ENCODE data around the gene KTI12.
A peak's percentile ranks its signal among the peaks of the same experiment; 100 is the strongest.
"Not testable (repeated sequence)": the region's sequence is repeated elsewhere in the genome, so short reads cannot be mapped to it uniquely, and the experiment has no call there.

Gene KTI12, protein sequence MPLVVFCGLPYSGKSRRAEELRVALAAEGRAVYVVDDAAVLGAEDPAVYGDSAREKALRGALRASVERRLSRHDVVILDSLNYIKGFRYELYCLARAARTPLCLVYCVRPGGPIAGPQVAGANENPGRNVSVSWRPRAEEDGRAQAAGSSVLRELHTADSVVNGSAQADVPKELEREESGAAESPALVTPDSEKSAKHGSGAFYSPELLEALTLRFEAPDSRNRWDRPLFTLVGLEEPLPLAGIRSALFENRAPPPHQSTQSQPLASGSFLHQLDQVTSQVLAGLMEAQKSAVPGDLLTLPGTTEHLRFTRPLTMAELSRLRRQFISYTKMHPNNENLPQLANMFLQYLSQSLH

DNA sequence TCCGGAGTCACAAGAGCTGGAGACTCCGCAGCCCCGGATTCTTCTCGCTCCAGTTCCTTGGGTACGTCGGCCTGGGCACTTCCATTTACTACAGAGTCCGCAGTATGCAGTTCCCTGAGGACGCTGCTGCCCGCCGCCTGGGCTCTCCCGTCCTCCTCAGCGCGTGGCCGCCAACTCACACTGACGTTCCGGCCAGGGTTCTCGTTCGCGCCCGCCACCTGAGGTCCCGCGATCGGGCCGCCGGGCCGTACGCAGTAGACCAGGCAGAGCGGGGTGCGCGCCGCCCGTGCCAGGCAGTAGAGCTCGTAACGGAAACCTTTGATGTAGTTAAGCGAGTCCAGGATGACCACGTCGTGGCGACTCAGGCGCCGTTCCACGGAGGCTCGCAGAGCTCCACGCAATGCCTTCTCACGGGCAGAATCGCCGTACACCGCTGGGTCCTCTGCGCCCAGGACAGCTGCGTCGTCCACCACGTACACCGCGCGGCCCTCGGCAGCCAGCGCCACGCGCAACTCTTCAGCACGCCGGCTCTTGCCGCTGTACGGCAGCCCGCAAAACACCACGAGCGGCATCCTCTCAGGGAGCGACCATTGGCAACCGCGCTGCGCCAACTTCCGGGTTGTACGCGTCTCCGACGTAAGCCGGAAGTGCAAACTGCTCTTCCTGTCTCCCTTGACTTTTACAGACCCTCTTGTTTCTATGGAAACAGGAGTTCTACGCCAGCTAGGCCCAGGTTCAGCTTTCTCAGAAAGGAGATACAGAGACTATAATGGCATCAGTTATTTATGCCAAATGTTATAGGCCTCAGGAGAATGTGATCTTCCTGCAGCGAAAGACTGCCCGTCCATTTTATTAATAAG is at the start of gene KTI12:
Gene KTI12 (minus strand): TSS at position 621 of the 860 bp plus-strand sequence. CDS start 49 bp downstream, at position 572.
- DNase-seq, result peak; percentile 85 to 95

GRCh38 chr1:52080014-52080415 is 46.4 kb upstream of the KTI12 start:
- no peak for DNase-seq

GRCh38 chr1:52077277-52077676 is 43.7 kb upstream of the KTI12 start:
- not testable (repeated sequence) for DNase-seq

DNA sequence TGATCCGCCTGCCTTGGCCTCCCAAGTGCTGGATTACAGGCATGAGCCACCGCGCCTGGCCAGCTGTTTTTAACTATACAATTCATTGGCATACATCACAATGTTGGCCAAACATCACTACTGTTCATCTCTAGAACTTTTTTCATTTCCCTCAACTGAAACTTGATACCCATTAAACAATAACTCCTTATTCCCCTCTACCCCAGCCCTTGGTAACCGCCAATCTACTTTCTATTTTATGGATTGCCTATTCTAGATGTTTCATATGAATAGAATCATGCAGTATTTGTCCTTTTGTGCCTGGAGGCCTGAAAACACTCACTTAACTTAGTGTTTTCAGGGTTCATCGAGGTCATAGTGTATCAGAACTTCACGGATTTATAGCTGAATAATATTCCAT is 38.7 kb upstream of the KTI12 start:
- DNase-seq, result no peak

DNA sequence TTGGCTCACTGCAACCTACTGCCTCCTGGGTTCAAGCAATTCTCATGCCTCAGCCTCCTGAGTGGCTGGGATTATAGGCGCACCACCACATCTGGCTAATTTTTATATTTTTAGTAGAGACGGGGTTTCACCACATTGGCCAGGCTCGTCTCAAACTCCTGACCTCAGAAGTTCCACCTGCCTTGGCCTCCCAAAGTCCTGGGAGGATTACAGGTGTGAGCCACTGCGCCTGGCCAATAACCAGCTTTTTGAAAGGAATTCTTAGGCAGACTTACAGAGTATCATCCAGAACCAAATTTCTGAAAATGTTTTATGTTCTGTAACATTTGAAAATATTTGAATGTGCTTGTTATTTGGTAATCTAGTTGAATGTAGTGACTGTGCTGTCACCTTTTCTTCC is 37.1 kb upstream of the KTI12 start:
- DNase-seq, result no peak

DNA sequence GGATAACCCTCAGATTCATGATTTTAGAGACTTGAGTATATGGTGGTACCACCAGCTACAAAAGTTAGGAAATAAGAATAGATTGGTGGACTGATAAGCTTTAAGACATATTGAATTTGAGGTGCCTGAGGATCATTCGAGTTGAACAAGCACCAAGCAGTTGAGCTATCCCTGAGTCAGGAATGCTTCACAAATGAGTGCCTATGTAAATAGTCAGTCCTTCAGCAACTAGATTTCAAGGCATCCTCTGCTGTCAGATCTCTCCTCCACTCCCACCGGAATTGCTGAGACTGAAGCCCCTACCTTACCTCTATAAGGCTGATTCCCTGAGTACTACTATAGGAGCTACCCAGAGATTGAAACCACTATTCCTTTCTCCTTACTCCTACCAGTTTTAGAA is 29.6 kb upstream of the KTI12 start:
- no peak for DNase-seq

- DNase-seq, result no peak
These were observed 27.2 kb upstream of the KTI12 start for GRCh38 chr1:52060822-52061221.

- DNase-seq, result no peak
These were observed 26.3 kb upstream of the KTI12 start for GRCh38 chr1:52059888-52060287.

DNA sequence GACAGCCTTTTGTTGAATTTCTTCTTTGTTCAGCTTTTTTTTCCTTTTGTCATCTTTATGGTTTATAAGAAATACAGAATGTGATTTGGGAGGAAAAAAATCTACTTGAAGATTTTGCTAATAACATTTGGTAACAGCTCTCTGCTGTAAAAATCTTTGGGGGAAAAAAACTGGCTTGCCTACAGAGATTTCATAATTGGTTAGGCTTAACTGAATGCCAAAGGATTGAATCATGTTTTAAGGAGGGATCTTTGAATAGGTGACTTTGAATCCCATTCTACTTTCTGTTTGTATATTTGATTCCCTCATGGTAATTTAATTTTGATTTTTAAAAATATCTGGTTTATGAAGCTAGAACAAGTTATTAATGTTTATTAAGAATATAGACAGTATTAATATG is 25.7 kb upstream of the KTI12 start:
- no peak for DNase-seq

DNA sequence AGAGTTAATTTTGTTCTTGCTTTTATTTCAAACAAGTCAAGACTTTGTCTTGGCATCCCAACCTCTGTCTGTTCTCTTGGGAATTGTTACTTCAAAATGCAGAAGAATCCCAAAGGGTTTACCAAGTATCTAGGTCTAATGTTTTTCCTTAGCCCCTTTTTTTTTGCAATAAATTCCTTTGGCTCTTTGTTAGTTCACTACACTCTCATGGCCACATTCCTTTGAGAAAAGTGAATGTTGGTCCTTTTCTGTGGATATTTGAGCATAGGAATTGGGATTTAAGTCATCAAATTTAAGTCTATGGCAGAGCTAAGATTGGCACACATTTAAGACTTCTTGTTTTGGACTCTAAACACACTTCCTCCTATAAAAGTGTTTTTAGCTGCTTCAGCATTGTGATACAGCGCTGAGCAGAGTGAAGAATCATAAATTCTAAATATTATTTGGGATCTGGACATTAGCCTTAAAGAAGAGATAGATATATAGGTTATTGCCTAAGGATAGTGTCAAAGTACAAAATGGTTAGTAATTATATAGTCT is 24.3 kb upstream of the KTI12 start:
- no peak for DNase-seq

DNA sequence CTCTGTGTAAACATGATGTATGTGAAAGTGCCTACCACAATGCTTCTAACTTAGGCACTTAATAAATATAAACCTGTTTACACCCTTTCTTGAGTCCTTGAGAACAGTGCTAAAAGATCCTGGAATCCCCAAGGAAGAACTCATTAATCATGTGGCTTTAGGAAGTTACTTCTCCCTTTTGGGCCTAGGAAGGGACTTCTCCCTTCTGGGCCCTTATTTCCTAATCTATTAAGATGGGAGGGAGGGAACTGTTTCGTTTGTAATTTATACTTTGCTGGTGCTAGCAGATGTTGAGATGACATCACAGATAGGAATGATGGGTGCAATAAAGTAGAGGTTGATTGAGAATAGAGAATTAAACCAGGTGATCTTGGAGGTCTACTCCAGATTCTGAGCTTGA is 23.6 kb upstream of the KTI12 start:
- no peak for DNase-seq

GRCh38 chr1:52056937-52057231 is 23.3 kb upstream of the KTI12 start:
- no peak for DNase-seq

DNA sequence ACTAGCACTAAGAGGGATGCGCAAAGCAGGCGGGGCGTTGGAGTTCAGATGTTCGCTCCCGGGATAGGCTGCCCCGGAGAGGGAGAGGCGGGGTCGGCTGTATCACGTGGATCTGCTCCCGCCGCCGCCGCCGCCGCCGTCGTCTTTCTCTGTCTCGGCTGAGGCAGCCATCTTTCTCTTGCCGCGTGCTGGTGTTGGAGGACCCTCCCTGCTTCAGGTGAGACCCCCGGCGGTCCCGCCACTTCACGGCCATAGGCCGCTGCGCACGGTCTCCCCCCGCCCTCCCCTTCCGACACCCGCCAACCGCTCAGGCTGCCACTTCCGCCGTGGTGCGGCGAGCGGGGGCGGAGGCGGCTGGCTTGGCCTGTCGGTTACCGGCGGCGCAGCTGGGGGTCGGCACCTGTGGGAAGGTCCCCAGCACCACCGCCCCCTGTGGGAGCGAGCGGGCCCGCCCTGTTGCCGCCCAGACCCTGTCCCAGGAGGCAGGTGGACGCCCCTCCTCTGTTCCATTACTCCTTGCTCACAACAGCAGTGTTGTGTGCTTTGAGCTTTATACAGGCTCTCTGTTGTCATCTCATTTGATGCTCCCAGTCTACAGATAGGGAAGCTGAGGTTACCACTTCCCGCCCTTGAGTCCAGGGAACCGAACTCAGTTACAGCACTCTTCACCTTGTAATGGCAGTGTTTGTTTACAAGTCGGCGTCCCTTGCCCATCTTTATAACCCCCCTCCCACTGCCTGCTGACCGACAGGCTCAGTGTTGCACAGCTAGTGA is 22.7 kb upstream of the KTI12 start, which contains the start of gene BTF3L4:
Gene BTF3L4 (plus strand): TSS at position 133 of the 774 bp plus-strand sequence. CDS start 3,553 bp downstream, outside the sequence.
- peak; percentile 96 to 99 for DNase-seq

DNA sequence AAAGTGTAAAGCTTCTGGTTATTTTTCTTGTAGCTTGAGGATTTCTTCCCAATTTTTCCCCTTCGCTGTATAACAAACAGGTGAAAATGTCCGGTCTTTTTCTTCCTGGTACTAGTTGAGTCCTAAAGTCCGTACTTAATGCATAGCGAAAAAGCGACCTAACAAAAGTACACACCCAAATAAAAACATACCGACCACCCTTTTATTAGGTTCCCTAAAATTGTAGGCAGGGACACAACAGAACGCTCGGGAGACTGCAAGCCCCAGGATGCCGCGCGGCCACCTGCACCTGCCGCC is 22.2 kb upstream of the KTI12 start:
- no peak for DNase-seq

GRCh38 chr1:52055066-52055865 is 21.7 kb upstream of the KTI12 start, which contains the start of gene TXNDC12:
Gene TXNDC12, minus strand, starts transcription at chr1:52055191. Its CDS starts 95 bp downstream, at chr1:52055096.
- DNase-seq, result peak; percentile 89 to 92

GRCh38 chr1:52054496-52055065 is 21.0 kb upstream of the KTI12 start:
- DNase-seq, result no peak

DNA sequence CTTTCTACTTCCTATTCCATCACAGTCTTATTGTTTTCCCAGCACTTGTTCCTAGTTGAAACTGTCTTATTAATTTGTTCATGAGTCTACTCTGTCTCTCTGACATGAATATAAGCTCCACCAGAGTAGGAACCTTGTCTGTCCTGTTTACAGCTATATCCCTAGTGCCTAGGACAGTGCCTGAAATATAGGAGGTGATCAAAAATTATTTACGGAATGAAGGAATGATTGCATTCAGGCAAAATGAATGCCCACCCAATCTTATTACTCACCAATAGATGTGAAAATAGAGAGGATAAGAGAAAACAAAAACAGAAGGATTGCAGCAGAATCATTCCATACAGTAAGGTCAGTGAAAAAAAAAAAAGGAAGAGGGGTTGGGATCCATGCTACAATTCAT is 20.3 kb upstream of the KTI12 start:
- DNase-seq, result no peak

- not testable (repeated sequence) for DNase-seq
These were observed 15.7 kb upstream of the KTI12 start for GRCh38 chr1:52049337-52049736.

GRCh38 chr1:52045666-52046195 is 12.1 kb upstream of the KTI12 start:
- DNase-seq, result not testable (repeated sequence)

DNA sequence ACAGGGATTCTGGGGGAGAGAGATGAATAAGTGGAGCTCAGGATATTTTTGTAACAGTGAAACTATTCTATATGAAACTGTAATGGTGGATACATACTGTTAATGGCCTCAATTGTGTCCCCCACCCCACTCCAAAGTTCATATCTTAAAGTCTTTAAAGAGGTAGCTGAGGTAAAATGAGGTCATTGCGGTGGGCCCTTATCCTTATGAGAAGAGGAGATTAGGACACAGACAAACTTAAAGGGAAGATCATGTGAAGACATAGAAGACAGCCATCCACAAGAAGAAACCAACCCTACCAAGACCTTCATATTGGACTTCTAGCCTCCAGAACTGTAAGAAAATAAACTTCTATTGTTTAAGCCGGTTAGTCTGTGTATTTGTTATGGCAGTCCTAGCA is 11.6 kb upstream of the KTI12 start:
- DNase-seq, result no peak

GRCh38 chr1:52041551-52042185 is 8.1 kb upstream of the KTI12 start:
- no peak for DNase-seq

All from NCI-H2081 (cell line).